Central memory CD8-positive, alpha-beta T cell (primary cell): ENCODE data around the gene EFTUD2.
"Not testable (repeated sequence)": the region's sequence is repeated elsewhere in the genome, so short reads cannot be mapped to it uniquely, and the experiment has no call there.

Experiments
- ATAC-seq: fragments of 150-1000 bp; cut with Tn5 transposase; replicated peaks from 2 replicates; pipeline ENCODE4 v1.10.0; 2022; ENCODE audit warnings: mild to moderate bottlenecking, moderate FRiP score, moderate number of reproducible peaks; ENCODE audit not compliant: poor library complexity, severe bottlenecking; ENCODE audit errors: extremely low read depth
- DNase-seq, 2 donors: peaks; one replicate each; pipeline ENCODE4 v3.0.0; 2021; ENCODE audit warnings: low spot score in 2 of 2
- H3K27ac Mint-ChIP-seq: one replicate; pipeline ENCODE4 v1.8.0; 2022; ENCODE audit warnings: low read depth, mild to moderate bottlenecking, moderate library complexity, mixed read lengths
- H3K27me3 Mint-ChIP-seq: one replicate; pipeline ENCODE4 v1.8.0; 2022; ENCODE audit warnings: mixed read lengths
- H3K36me3 Mint-ChIP-seq: one replicate; pipeline ENCODE4 v1.8.0; 2022; ENCODE audit warnings: mild to moderate bottlenecking, moderate library complexity, mixed read lengths; ENCODE audit not compliant: insufficient read depth
- H3K4me1 Mint-ChIP-seq: one replicate; pipeline ENCODE4 v1.8.0; 2022; ENCODE audit warnings: mixed read lengths
- H3K4me3 Mint-ChIP-seq: one replicate; pipeline ENCODE4 v1.8.0; 2022; ENCODE audit warnings: mild to moderate bottlenecking, moderate library complexity, mixed read lengths
- H3K9me3 Mint-ChIP-seq: one replicate; pipeline ENCODE4 v1.8.0; 2022; ENCODE audit warnings: mixed read lengths

The EFTUD2 gene

GRCh38 chr17:44899074-44899782, at the start of gene EFTUD2:
TSS of gene EFTUD2 (minus strand) at chr17:44899445. CDS start at chr17:44894521, 4,924 bp downstream.
- ATAC-seq (peak; percentile 94), DNase-seq (peak; percentile 94 to 97)
- no peaks in the 10 kb centered on the region for H3K27me3 Mint-ChIP-seq
- H3K4me3 Mint-ChIP-seq, result peak within 1 kb of the TSS; percentile 84
- peaks cover 30% of the 10 kb centered on the region for H3K4me1 Mint-ChIP-seq
- H3K27ac Mint-ChIP-seq, result peak within 1 kb of the TSS; percentile 99
- peaks cover 28% of the 10 kb centered on the region for H3K36me3 Mint-ChIP-seq
- H3K9me3 Mint-ChIP-seq, result no peaks in the 10 kb centered on the region

GRCh38 chr17:44948315-44948795, 49.1 kb upstream of the EFTUD2 start:
- DNase-seq (no peak), ATAC-seq (no peak)
- H3K9me3 Mint-ChIP-seq, result no peaks in the 10 kb centered on the region
- H3K4me3 Mint-ChIP-seq, result peak overlapping the region; percentile 87
- no peaks in the 10 kb centered on the region for H3K27me3 Mint-ChIP-seq
- H3K4me1 Mint-ChIP-seq, result no peaks in the 10 kb centered on the region
- H3K36me3 Mint-ChIP-seq, result peaks cover 5% of the 10 kb centered on the region
- peak overlapping the region; percentile 87 for H3K27ac Mint-ChIP-seq

GRCh38 chr17:44947461-44948314, 48.4 kb upstream of the EFTUD2 start, which contains the start of gene KIF18B:
TSS of gene KIF18B (minus strand) at chr17:44947773. CDS start at chr17:44936344, 11,429 bp downstream.
- H3K27me3 Mint-ChIP-seq, result no peaks in the 10 kb centered on the region
- peaks cover 3% of the 10 kb centered on the region for H3K36me3 Mint-ChIP-seq
- H3K27ac Mint-ChIP-seq, result peak within 1 kb of the TSS; percentile 87
- H3K9me3 Mint-ChIP-seq, result no peaks in the 10 kb centered on the region
- H3K4me1 Mint-ChIP-seq, result no peaks in the 10 kb centered on the region
- peak within 1 kb of the TSS; percentile 87 for H3K4me3 Mint-ChIP-seq
- ATAC-seq (peak; percentile 98), DNase-seq (peak; percentile 85 to 86)

GRCh38 chr17:44945652-44946051, 46.4 kb upstream of the EFTUD2 start:
- H3K27me3 Mint-ChIP-seq, H3K4me3 Mint-ChIP-seq, H3K4me1 Mint-ChIP-seq, H3K9me3 Mint-ChIP-seq, ATAC-seq, H3K27ac Mint-ChIP-seq, DNase-seq, H3K36me3 Mint-ChIP-seq: not testable (repeated sequence)

GRCh38 chr17:44942456-44942855, 43.2 kb upstream of the EFTUD2 start:
- DNase-seq, result no peak
- Mint-ChIP-seq H3K36me3 (peaks cover 2% of the 10 kb centered on the region), H3K27me3 (no peaks in the 10 kb centered on the region), H3K4me1 (peaks cover 8% of the 10 kb centered on the region), H3K27ac (no peak overlapping the region), H3K4me3 (no peak overlapping the region), H3K9me3 (no peaks in the 10 kb centered on the region)
- no peak for ATAC-seq

- Mint-ChIP-seq H3K36me3 (peaks cover 4% of the 10 kb centered on the region), H3K9me3 (no peaks in the 10 kb centered on the region), H3K4me1 (peaks cover 8% of the 10 kb centered on the region)
Observed at GRCh38 chr17:44941712-44942331, 42.6 kb upstream of the EFTUD2 start.

GRCh38 chr17:44940768-44941167, 41.5 kb upstream of the EFTUD2 start:
- H3K4me3 Mint-ChIP-seq, result no peak overlapping the region
- peaks cover 8% of the 10 kb centered on the region for H3K4me1 Mint-ChIP-seq
- no peak for DNase-seq
- ATAC-seq, result no peak
- no peaks in the 10 kb centered on the region for H3K27me3 Mint-ChIP-seq
- peaks cover 7% of the 10 kb centered on the region for H3K36me3 Mint-ChIP-seq
- H3K9me3 Mint-ChIP-seq, result no peaks in the 10 kb centered on the region
- no peak overlapping the region for H3K27ac Mint-ChIP-seq

More at GRCh38 chr17:44941712-44942331, 42.6 kb upstream of the EFTUD2 start:
- ATAC-seq (no peak), DNase-seq (no peak)
- H3K4me3 Mint-ChIP-seq, result no peak overlapping the region
- H3K27me3 Mint-ChIP-seq, result no peaks in the 10 kb centered on the region
- peak overlapping the region; percentile 18 for H3K27ac Mint-ChIP-seq

GRCh38 chr17:44940317-44940716, 41.1 kb upstream of the EFTUD2 start:
- Mint-ChIP-seq H3K9me3 (no peaks in the 10 kb centered on the region), H3K27me3 (no peaks in the 10 kb centered on the region), H3K36me3 (peaks cover 9% of the 10 kb centered on the region), H3K4me1 (peaks cover 8% of the 10 kb centered on the region), H3K4me3 (no peak overlapping the region), H3K27ac (no peak overlapping the region)
- DNase-seq (no peak), ATAC-seq (no peak)

GRCh38 chr17:44935116-44935515, 35.9 kb upstream of the EFTUD2 start:
- H3K27ac Mint-ChIP-seq, result no peak overlapping the region
- no peaks in the 10 kb centered on the region for H3K4me1 Mint-ChIP-seq
- H3K4me3 Mint-ChIP-seq, result no peak overlapping the region
- ATAC-seq, result no peak
- H3K9me3 Mint-ChIP-seq, result no peaks in the 10 kb centered on the region
- no peaks in the 10 kb centered on the region for H3K27me3 Mint-ChIP-seq
- H3K36me3 Mint-ChIP-seq, result peaks cover 9% of the 10 kb centered on the region
- DNase-seq, result no peak

GRCh38 chr17:44934745-44935105, 35.5 kb upstream of the EFTUD2 start:
- H3K4me3 Mint-ChIP-seq, result no peak overlapping the region
- H3K27me3 Mint-ChIP-seq, result no peaks in the 10 kb centered on the region
- H3K9me3 Mint-ChIP-seq, result no peaks in the 10 kb centered on the region
- ATAC-seq (no peak), DNase-seq (no peak)
- peaks cover 9% of the 10 kb centered on the region for H3K36me3 Mint-ChIP-seq
- H3K27ac Mint-ChIP-seq, result no peak overlapping the region
- no peaks in the 10 kb centered on the region for H3K4me1 Mint-ChIP-seq

- H3K36me3 Mint-ChIP-seq, result peaks cover 9% of the 10 kb centered on the region
- no peak overlapping the region for H3K4me3 Mint-ChIP-seq
Observed at GRCh38 chr17:44933824-44934744, 34.8 kb upstream of the EFTUD2 start.

GRCh38 chr17:44932787-44933097, 33.5 kb upstream of the EFTUD2 start:
- peaks cover 7% of the 10 kb centered on the region for H3K36me3 Mint-ChIP-seq
- no peak overlapping the region for H3K4me3 Mint-ChIP-seq
- DNase-seq, result no peak
- no peaks in the 10 kb centered on the region for H3K27me3 Mint-ChIP-seq
- H3K9me3 Mint-ChIP-seq, result no peaks in the 10 kb centered on the region
- H3K4me1 Mint-ChIP-seq, result no peaks in the 10 kb centered on the region
- ATAC-seq, result no peak
- no peak overlapping the region for H3K27ac Mint-ChIP-seq

More at GRCh38 chr17:44933824-44934744, 34.8 kb upstream of the EFTUD2 start:
- ATAC-seq (no peak), DNase-seq (no peak)
- H3K27me3 Mint-ChIP-seq, result no peaks in the 10 kb centered on the region
- no peaks in the 10 kb centered on the region for H3K4me1 Mint-ChIP-seq
- no peaks in the 10 kb centered on the region for H3K9me3 Mint-ChIP-seq
- no peak overlapping the region for H3K27ac Mint-ChIP-seq
